Panc1 (cell line): ENCODE measurements around the gene UBE2E2. TPM values are rescaled to one million over a fixed set of nuclear protein-coding genes. Genes with fewer than 3 reads are reported as not detected.

Experiments used
- ATAC-seq: fragments of 200-7000 bp; cut with Tn5 transposase; 2 replicates; pipeline ENCODE4 v1.9.1; 2020; ENCODE audit warnings: mild to moderate bottlenecking, moderate library complexity
- BruUV-seq: library from RNA; stranded (reverse); fragments of 400-500 nt; replicated peaks from 2 replicates; lab custom pipeline; 2021; lab: Mats Ljungman, UMichigan
- CTCF ChIA-PET: fragments of 300-600 bp; sonication (Branson Sonifier 250); formaldehyde crosslinking; loops from one replicate; lab custom pipeline; 2022; ENCODE audit warnings: antibody characterized with exemption; lab: Charles Lee
- POLR2A ChIA-PET: fragments of 300-600 bp; sonication (Branson Sonifier 250); formaldehyde crosslinking; loops from one replicate; lab custom pipeline; 2022; ENCODE audit warnings: antibody characterized with exemption; lab: Charles Lee
- DNase-seq: peaks from one replicate; pipeline ENCODE4 v3.0.0-alpha.2; 2010; ENCODE audit warnings: low read depth, low spot score
- H3K27ac ChIP-seq: 2 replicates; pipeline ENCODE4 v1.5.1; 2011; ENCODE audit warnings: mild to moderate bottlenecking, low read length, inconsistent platforms
- H3K27me3 ChIP-seq: fragments of 200-500 bp; sonication (Bioruptor generic); 2 replicates; pipeline ENCODE4 v1.6.0; 2014; ENCODE audit warnings: low read length, inconsistent platforms; ENCODE audit not compliant: control insufficient read depth, insufficient read depth
- H3K36me3 ChIP-seq: fragments of 200-500 bp; sonication (Bioruptor generic); 2 replicates; pipeline ENCODE4 v1.5.1; 2014; ENCODE audit warnings: inconsistent platforms, mild to moderate bottlenecking, low read length, moderate library complexity; ENCODE audit not compliant: control insufficient read depth, insufficient read depth
- H3K4me1 ChIP-seq: 2 replicates; pipeline ENCODE4 v1.5.1; 2011; ENCODE audit warnings: inconsistent platforms, mild to moderate bottlenecking, low read length, moderate library complexity; ENCODE audit not compliant: control insufficient read depth, insufficient read depth
- H3K4me3 ChIP-seq, 2 experiments: 2 replicates each; pipeline ENCODE4 v1.5.1; 2011 to 2012; ENCODE audit warnings: low read depth in 2 of 2, low read length in 2 of 2, mild to moderate bottlenecking in 2 of 2, inconsistent platforms in 1 of 2, moderate library complexity in 1 of 2
- H3K9me3 ChIP-seq: fragments of 200-500 bp; sonication (Bioruptor generic); 2 replicates; pipeline ENCODE4 v1.5.1; 2014; ENCODE audit warnings: low read depth, mild to moderate bottlenecking, inconsistent platforms, low read length, moderate library complexity; ENCODE audit not compliant: control insufficient read depth, insufficient read depth
- CTCF ChIP-seq: fragments of 450-650 bp; IDR thresholded peaks from 2 replicates; pipeline ENCODE4 v1.5.1; 2017; ENCODE audit warnings: mild to moderate bottlenecking
- POLR2AphosphoS5 ChIP-seq: IDR thresholded peaks from 2 replicates; pipeline ENCODE4 v1.6.1; 2012; ENCODE audit warnings: mild to moderate bottlenecking, low read depth, low read length, moderate library complexity
- SIN3A ChIP-seq: IDR thresholded peaks from 2 replicates; pipeline ENCODE4 v1.6.1; 2012; ENCODE audit warnings: low read depth, mild to moderate bottlenecking, low read length, moderate library complexity, borderline replicate concordance; ENCODE audit not compliant: insufficient read depth
- TCF7L2 ChIP-seq: IDR thresholded peaks from 2 replicates; pipeline ENCODE4 v1.6.1; 2011; ENCODE audit warnings: mild to moderate bottlenecking, low read depth, low read length, inconsistent platforms
- in situ Hi-C: cut with HindIII; loops from 2 replicates; pipeline ENCODE4 v1.10.0; 2016; ENCODE audit warnings: low sequenced_read_pairs, low pct_unique_long_range_greater_than_20kb
- intact Hi-C: fragments of 100-400 bp; cut with micrococcal nuclease; formaldehyde crosslinking; loops from one replicate; pipeline ENCODE4 v1.10.0; 2022; ENCODE audit not compliant: unreplicated experiment
- total RNA-seq: library from RNA; stranded (reverse); gene quantifications from one replicate; pipeline ENCODE4 v1.2.1, GENCODE V29; 2021; ENCODE audit not compliant: unreplicated experiment
- TF ChIP-seq, protein P1 (sequence below), 2 experiments: IDR thresholded peaks; 2 replicates each; pipeline ENCODE4 v1.6.1; 2011 to 2012; ENCODE audit warnings: low read depth in 2 of 2, control low read depth in 1 of 2, low read length in 1 of 2, mild to moderate bottlenecking in 1 of 2, moderate library complexity in 1 of 2; ENCODE audit not compliant: insufficient read depth in 1 of 2

Gene UBE2E2
- total RNA-seq, 1 experiment from 2014 or later, result 38.2 TPM

- Histone ChIP-seq H3K27me3 (no peaks in the 10 kb centered on the region), H3K4me3 (no peak overlapping the region), H3K27ac (no peak overlapping the region), H3K36me3 (no peaks in the 10 kb centered on the region), H3K4me1 (no peaks in the 10 kb centered on the region; the same call in 1 of the 2 replicates), H3K9me3 (no peaks in the 10 kb centered on the region)
- ChIA-PET POLR2A (no interaction called here), CTCF (interaction anchor here (0.6 kb wide), 1 partner anchor 13 kb away, joined by 4 read pairs; no protein-coding TSS in a partner anchor)
- DNase-seq, result no peak
- TF ChIP-seq SIN3A, result no peak
- BruUV-seq, result no TSS peak
- in situ Hi-C loops (no loop called here), intact Hi-C loops (no loop called here)
- no peak for ATAC-seq
Measured at GRCh38 chr3:23455084-23455483, 252.0 kb downstream of the UBE2E2 start.

DNA sequence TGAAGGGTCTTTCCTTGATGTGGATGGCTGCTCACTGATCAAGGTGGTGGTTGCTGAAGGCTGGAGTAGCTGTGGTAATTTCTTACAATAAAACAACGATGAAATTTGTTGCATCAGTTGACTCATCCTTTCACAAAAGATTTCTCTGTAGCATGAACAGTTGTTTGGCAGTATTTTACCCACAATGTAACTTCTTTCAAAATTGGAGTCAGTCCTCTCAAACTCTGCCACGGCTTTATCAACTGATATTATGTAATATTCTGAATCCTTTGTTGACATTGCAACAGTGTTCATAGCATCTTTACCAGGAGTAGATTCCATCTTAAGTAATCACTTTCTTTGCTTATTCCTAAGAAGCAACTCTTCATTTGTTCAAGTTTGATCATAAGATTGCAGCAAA, 252.6 kb downstream of the UBE2E2 start:
- Histone ChIP-seq H3K4me1 (no peaks in the 10 kb centered on the region; the same call in 1 of the 2 replicates), H3K4me3 (no peak overlapping the region), H3K27me3 (no peaks in the 10 kb centered on the region), H3K36me3 (no peaks in the 10 kb centered on the region), H3K27ac (no peak overlapping the region), H3K9me3 (no peaks in the 10 kb centered on the region)
- ATAC-seq, result no peak
- TF ChIP-seq, protein P1, sequence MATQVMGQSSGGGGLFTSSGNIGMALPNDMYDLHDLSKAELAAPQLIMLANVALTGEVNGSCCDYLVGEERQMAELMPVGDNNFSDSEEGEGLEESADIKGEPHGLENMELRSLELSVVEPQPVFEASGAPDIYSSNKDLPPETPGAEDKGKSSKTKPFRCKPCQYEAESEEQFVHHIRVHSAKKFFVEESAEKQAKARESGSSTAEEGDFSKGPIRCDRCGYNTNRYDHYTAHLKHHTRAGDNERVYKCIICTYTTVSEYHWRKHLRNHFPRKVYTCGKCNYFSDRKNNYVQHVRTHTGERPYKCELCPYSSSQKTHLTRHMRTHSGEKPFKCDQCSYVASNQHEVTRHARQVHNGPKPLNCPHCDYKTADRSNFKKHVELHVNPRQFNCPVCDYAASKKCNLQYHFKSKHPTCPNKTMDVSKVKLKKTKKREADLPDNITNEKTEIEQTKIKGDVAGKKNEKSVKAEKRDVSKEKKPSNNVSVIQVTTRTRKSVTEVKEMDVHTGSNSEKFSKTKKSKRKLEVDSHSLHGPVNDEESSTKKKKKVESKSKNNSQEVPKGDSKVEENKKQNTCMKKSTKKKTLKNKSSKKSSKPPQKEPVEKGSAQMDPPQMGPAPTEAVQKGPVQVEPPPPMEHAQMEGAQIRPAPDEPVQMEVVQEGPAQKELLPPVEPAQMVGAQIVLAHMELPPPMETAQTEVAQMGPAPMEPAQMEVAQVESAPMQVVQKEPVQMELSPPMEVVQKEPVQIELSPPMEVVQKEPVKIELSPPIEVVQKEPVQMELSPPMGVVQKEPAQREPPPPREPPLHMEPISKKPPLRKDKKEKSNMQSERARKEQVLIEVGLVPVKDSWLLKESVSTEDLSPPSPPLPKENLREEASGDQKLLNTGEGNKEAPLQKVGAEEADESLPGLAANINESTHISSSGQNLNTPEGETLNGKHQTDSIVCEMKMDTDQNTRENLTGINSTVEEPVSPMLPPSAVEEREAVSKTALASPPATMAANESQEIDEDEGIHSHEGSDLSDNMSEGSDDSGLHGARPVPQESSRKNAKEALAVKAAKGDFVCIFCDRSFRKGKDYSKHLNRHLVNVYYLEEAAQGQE (IDR thresholded peaks at IDR 0.05; ENCODE audit: insufficient read depth in 1 of 2, low read depth in 2 of 2, low read length in 1 of 2), result no peak
- TF ChIP-seq SIN3A (no peak), POLR2AphosphoS5 (no peak), CTCF (no peak), TCF7L2 (no peak)
- intact Hi-C loops (no loop called here), in situ Hi-C loops (no loop called here)
- ChIA-PET POLR2A (no interaction called here), CTCF (no interaction called here)
- BruUV-seq, result no TSS peak
- DNase-seq, result no peak

- no peaks in the 10 kb centered on the region; the same call in 1 of the 2 replicates for H3K4me1 ChIP-seq
- TF ChIP-seq, protein P1 (IDR thresholded peaks at IDR 0.05; ENCODE audit: insufficient read depth in 1 of 2, low read depth in 2 of 2, low read length in 1 of 2), result no peak
- TF ChIP-seq POLR2AphosphoS5 (no peak), SIN3A (no peak), TCF7L2 (no peak), CTCF (no peak)
- DNase-seq (no peak), ATAC-seq (no peak)
- POLR2A ChIA-PET, result no interaction called here
- BruUV-seq, result no TSS peak
- CTCF ChIA-PET, result no interaction called here
- no peaks in the 10 kb centered on the region for H3K9me3 ChIP-seq
- H3K4me3 ChIP-seq, result no peak overlapping the region
- intact Hi-C loops, result no loop called here
- H3K36me3 ChIP-seq, result no peaks in the 10 kb centered on the region
- H3K27me3 ChIP-seq, result no peaks in the 10 kb centered on the region
- in situ Hi-C loops, result no loop called here
- H3K27ac ChIP-seq, result no peak overlapping the region
Measured at GRCh38 chr3:23457697-23458096, 254.6 kb downstream of the UBE2E2 start.
